HuH-7.5 (cell line): ENCODE results near the gene ANK3.

Experiments used
- DNase-seq: peaks from one replicate; pipeline ENCODE4 v3.0.0; 2011; ENCODE audit warnings: low spot score

ANK3 gene

GRCh38 chr10:60377042-60377352 lies 12.7 kb downstream of the ANK3 start:
- DNase-seq = no peak

GRCh38 chr10:60376221-60377041 lies 13.2 kb downstream of the ANK3 start:
- DNase-seq = no peak

- no peak for DNase-seq
Measured at GRCh38 chr10:60375293-60376004, 14.2 kb downstream of the ANK3 start.

GRCh38 chr10:60374836-60375235 lies 14.8 kb downstream of the ANK3 start:
- no peak for DNase-seq

GRCh38 chr10:60372436-60372835 lies 17.2 kb downstream of the ANK3 start:
- DNase-seq = no peak

GRCh38 chr10:60369547-60369930 lies 20.1 kb downstream of the ANK3 start:
- DNase-seq = no peak

- DNase-seq = no peak
Measured at GRCh38 chr10:60368875-60369546, 20.7 kb downstream of the ANK3 start.

GRCh38 chr10:60367901-60368300 lies 21.8 kb downstream of the ANK3 start:
- DNase-seq = no peak

- no peak for DNase-seq
Measured at GRCh38 chr10:60367431-60367830, 22.2 kb downstream of the ANK3 start.

- DNase-seq = no peak
Measured at GRCh38 chr10:60367024-60367423, 22.7 kb downstream of the ANK3 start.

- no peak for DNase-seq
Measured at GRCh38 chr10:60363187-60363586, 26.5 kb downstream of the ANK3 start.

- DNase-seq = no peak
Measured at GRCh38 chr10:60362461-60362860, 27.2 kb downstream of the ANK3 start.

- no peak for DNase-seq
Measured at GRCh38 chr10:60359066-60359465, 30.6 kb downstream of the ANK3 start.

- no peak for DNase-seq
Measured at GRCh38 chr10:60358282-60358681, 31.4 kb downstream of the ANK3 start.

- peak; percentile 11 for DNase-seq
Measured at GRCh38 chr10:60353519-60354258, 36.0 kb downstream of the ANK3 start.

- no peak for DNase-seq
Measured at GRCh38 chr10:60352105-60352504, 37.6 kb downstream of the ANK3 start.

GRCh38 chr10:60351191-60351853 lies 38.4 kb downstream of the ANK3 start:
- no peak for DNase-seq

- no peak for DNase-seq
Measured at GRCh38 chr10:60350400-60350799, 39.3 kb downstream of the ANK3 start.

GRCh38 chr10:60349426-60349825 lies 40.2 kb downstream of the ANK3 start:
- DNase-seq = no peak

- DNase-seq = no peak
Measured at GRCh38 chr10:60348982-60349381, 40.7 kb downstream of the ANK3 start.

- no peak for DNase-seq
Measured at GRCh38 chr10:60347270-60347669, 42.4 kb downstream of the ANK3 start.

- no peak for DNase-seq
Measured at GRCh38 chr10:60346661-60347060, 43.0 kb downstream of the ANK3 start.
